Activated CD8-positive, alpha-beta memory T cell treated with anti-CD3 and anti-CD28 coated beads for 48 hours (primary cell): ENCODE results near the gene IL24.
"Not testable (repeated sequence)": the region's sequence is repeated elsewhere in the genome, so short reads cannot be mapped to it uniquely, and the experiment has no call there.

Experiments
- DNase-seq, 3 experiments: peaks; one replicate each; pipeline ENCODE4 v3.0.0-alpha.2; 2020; ENCODE audit warnings: low read depth in 2 of 3, low spot score in 2 of 3

Gene IL24

DNA sequence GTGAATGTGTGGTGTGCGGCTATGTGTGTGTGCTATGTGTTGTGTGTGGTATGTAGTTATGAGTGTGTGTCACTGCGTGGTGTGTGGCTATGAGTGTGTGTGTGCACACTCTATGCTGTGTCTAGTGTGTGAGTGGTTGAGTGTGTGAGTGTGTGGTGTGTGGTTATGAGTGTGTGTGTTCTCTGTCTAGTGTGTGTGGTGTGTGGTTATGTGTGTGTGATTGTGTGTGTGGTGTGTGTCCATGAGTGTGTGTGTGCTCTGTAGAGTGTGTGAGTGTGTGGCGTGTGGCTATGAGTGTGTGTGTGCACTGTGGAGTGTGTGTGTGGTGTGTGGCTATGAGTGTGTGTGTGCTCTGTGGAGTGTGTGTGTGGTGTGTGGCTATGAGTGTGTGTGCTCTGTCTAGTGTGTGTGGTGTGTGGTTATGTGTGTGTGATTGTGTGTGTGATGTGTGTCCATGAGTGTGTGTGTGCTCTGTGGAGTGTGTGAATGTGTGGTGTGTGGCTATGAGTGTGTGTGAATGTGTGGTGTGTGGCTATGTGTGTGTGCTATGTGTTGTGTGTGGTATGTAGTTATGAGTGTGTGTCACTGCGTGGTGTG lies 26.8 kb downstream of the IL24 start:
- DNase-seq = not testable (repeated sequence)

DNA sequence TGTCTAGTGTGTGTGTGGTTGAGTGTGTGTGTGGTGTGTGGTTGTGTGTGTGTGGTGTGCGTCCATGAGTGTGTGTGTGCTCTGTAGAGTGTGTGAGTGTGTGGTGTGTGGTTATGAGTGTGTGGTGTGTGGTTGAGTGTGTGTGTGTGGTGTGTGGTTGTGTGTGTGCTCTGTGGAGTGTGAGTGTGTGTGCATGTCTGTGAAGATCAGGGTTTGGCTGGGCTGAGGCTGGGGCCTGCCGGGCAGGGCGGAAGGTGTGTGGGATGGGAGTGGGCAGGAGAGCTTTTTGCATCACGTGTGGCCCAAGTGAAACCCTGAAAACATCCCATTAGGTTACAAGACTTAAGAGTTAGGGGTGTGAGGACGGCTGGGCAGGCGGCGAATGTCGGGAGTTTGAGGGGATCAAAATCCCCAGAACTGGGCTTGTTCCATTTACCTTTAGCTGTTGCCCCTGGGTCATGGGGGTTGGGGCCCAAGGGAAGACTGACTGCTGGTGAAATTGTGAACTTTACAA lies 27.4 kb downstream of the IL24 start:
- no peak for DNase-seq

DNA sequence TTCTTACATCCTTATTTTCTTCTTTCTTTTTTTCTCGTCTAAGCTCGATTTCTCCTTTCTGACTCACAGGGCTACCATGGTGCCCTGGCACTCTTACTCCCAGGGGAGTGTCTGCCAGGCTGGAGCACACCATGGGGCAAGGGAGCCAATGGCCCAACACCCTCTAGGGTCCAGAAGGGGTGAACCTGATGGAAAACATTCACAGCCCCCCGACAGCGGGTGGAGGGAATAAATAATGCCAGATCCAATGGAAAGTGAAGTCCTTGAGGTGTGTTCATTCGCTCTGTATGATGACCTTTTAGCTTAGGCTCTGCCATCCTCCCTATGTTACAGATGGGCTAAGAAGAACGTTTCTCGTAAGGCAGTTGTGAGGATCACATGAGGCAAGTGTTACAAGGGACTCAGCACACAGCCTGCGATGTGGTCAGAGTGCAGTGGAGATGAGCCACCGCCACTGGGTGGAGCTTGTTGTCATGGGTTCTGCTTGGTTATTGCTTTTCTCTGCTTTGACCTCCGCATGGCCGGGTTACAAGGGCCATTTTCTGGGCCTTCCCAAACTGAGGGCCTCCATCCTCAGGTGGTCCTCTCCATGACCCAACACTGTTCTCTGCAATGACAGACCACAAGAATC lies 28.0 kb downstream of the IL24 start:
- DNase-seq = no peak

DNA sequence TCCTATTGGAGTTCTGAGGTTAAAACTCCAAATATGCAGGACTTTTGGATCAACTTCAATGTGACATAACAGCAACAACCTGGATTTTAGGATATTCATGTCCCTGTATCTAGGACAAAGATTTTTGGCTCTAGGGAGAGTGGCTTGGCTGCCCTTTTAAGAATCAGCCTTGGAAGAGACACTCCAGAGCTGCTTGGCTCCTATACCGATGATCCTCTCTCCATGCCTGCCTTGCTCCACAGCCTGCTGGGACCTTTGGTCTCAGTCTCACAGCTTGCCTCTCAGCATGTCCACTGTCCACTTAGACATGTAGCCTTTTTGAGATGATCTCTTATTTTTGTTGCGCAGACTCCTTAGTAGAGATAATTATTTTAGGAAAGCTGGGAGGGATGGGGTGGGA lies 29.0 kb downstream of the IL24 start:
- no peak for DNase-seq

GRCh38 chr1:206929524-206929923 lies 32.3 kb downstream of the IL24 start:
- no peak for DNase-seq

DNA sequence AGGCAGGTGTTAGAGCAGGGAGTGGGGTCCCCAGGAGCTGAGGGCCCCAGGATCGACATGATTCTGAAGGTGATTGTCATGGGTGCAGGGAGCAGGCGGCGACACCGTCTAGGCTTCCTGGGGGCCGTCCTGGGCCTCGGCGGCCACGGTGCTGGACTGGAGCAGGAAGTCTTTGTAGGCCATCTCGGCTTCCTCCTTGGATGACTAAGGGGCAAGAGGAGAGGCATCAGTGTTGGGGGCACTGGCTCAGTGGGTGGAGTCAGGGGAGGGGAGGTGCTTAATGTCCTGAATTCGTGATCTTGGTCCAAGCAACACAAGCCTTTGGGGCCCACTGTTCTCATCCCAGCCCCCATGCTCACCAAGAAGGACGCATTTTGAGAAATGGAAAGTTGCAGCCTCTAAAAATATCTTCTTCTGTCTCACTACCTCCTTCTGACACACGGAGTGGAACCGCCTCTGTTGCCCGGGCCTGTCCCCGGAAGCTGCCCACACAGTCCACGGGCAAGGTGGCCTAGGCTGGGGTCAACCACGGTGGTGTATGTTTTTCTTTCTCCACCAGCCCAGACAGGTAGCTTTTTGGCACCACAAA lies 33.1 kb downstream of the IL24 start:
- DNase-seq = no peak

GRCh38 chr1:206931709-206932108 lies 34.5 kb downstream of the IL24 start:
- DNase-seq = no peak

DNA sequence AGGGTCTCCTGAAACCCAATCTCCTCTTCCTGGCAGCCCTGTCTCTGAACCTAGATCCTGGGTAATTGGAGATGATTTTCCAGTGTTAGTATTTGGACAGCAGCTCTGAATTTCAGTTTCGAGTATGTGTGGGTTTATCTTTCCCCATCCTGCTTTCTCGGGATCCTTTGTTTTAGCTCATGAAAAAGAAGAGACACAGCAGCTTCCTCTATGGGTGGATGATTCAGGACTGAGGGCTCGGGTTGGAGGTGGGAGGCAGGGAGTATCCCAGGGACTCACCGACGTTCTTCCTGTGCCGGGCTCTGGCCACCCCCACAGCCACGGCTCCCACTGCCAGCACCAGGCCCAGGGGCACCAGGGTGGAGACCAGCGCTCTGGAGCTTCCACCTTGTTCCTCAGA lies 34.9 kb downstream of the IL24 start:
- no peak for DNase-seq

DNA sequence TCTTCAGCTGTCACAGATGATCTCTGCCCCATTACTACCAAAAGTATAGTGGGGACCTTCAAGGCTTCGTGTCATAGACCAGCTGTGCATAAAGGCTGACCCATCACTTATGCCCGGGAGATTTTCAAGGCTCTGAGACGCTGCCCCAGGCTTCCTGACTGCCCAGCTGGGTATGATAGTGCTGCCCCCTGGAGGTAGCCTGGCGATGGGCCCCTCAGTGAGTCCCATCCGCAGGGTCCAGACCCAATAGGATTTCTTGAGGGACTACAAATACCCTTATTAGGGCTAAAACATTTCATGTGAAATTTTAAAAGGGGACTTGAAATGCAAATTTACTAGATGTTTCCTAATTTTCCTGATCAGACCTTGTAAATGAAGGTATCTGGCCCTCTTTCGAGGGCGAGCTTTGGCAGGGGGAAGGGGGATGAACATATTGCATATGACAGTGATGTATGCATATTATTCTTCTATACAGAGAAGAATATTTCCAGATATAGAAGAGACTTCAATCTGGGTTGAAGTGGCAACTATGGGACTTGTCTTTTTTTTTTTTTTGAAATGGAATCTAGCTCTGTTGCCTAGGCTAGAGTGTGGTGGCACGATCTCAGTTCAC lies 36.2 kb downstream of the IL24 start:
- no peak for DNase-seq

- DNase-seq = no peak
Measured at GRCh38 chr1:206935491-206936067, 38.3 kb downstream of the IL24 start.

GRCh38 chr1:206937425-206937824 lies 40.2 kb downstream of the IL24 start:
- DNase-seq = no peak

DNA sequence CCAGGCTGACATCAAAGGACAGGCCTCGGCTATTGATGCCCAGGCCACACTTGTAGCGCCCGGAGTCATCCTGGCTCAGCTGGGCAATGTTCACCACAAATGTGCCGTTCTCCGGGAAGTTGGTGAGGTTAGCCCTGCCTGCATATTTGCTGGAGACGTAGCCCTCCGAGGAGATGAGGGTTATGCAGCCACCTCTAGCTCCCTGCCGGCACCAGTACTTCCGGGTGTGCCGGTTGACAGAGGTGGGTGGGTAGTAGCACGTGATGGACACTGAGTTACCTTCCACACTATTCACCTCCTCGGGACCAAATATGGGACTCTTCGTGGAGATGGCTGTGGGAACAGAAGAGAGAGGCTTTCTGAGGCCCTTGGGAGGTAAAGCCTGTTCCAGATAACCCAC lies 41.9 kb downstream of the IL24 start:
- no peak for DNase-seq

GRCh38 chr1:206939841-206940587 lies 42.8 kb downstream of the IL24 start:
- DNase-seq = no peak

- no peak for DNase-seq
Measured at GRCh38 chr1:206940588-206940936, 43.3 kb downstream of the IL24 start.

GRCh38 chr1:206941766-206942418 lies 44.6 kb downstream of the IL24 start:
- DNase-seq = no peak

- DNase-seq = no peak
Measured at GRCh38 chr1:206944703-206945102, 47.5 kb downstream of the IL24 start.

DNA sequence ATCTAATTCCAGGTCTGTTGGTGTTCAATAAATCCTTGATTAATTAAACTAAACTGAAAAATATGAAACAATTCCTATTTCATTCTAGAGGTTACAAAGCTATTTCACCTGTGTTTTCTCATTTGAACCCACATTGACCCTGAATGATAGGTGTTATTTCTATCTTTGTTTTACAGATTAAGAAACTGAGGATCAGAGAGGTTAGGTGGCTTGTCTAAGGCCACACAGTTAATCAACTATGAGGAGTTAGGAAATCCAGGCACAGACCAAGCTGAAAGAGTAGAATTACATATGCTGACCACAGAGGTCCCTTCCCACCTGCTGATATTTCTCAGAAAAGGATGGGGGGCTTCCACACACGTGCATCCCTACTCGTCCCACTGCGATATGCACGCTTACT lies 48.5 kb downstream of the IL24 start:
- DNase-seq = no peak

GRCh38 chr1:206946261-206946660 lies 49.0 kb downstream of the IL24 start, which contains the start of gene PIGR:
Gene PIGR, minus strand, starts transcription at chr1:206946466. Its CDS starts 5,935 bp downstream, at chr1:206940531.
- DNase-seq = no peak

- DNase-seq = no peak
Measured at GRCh38 chr1:206947255-206947654, 50.0 kb downstream of the IL24 start.

DNA sequence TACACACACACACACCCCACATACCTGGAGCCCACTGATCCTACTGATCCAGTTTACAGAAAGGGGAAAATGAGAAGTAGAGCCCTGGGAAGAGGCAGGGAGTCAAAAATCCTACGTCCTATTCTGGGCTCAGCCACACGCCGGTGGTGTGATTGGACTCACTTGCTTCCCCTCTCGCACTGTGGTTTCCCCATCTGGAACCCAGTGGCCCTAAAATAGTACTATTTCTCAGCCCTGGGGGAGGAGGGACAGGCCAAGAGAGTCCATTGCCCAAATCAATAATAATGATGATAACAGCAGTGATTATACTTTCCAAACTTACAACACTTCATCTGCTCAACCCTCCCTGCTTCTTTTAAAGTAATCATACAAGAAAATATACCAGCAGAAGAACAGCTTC lies 52.0 kb downstream of the IL24 start:
- no peak for DNase-seq

DNA sequence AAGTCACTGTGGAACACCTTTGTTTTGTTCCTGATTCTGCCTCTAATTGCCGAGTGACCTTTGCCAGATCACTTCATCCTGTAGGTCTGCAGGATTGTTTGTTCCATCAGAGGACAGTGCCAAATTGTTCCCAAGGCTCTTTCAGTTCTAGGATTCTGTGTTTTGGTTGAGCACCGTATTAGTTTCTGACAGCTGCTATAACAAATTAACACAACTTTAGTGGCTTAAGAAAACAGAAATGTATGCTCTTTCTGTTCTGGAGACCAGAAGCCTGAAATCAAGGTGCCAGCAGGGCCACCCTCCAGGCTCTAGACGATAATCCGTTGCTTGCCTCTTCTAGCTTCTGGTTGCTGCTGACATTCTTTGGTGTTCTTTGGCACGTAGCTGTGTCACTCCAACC lies 52.4 kb downstream of the IL24 start:
- no peak for DNase-seq
